Caco-2 (cell line): ENCODE measurements around the gene OTOGL. TPM values are rescaled to one million over a fixed set of nuclear protein-coding genes. Genes with fewer than 3 reads are reported as not detected.

Experiments used
- BruUV-seq: library from RNA; stranded (reverse); fragments of 400-500 nt; replicated peaks from 2 replicates; lab custom pipeline; 2021; lab: Mats Ljungman, UMichigan
- CTCF ChIA-PET: fragments of 300-600 bp; sonication (Branson Sonifier 250); formaldehyde crosslinking; loops from one replicate; lab custom pipeline; 2022; ENCODE audit warnings: antibody characterized with exemption; lab: Charles Lee
- POLR2A ChIA-PET: fragments of 300-600 bp; sonication (Branson Sonifier 250); formaldehyde crosslinking; loops from one replicate; lab custom pipeline; 2022; ENCODE audit warnings: antibody characterized with exemption; lab: Charles Lee
- DNase-seq, 2 experiments: peaks; one replicate each; pipeline versions ENCODE4 v3.0.0 to v3.0.0-alpha.2; 2020 to 2022
- H3K27me3 ChIP-seq: replicated peaks from 2 replicates; pipeline ENCODE4 v1.6.0; 2011; ENCODE audit warnings: low read length; ENCODE audit not compliant: control insufficient read depth, insufficient read depth
- H3K36me3 ChIP-seq: 2 replicates; pipeline ENCODE4 v1.5.1; 2011; ENCODE audit warnings: low read length; ENCODE audit not compliant: control insufficient read depth, insufficient read depth
- H3K4me1 ChIP-seq: fragments of 250-450 bp; sonication (Bioruptor Pico); 2 replicates; pipeline ENCODE4 v1.5.1; 2020; ENCODE audit warnings: mild to moderate bottlenecking
- H3K4me3 ChIP-seq: 2 replicates; pipeline ENCODE4 v1.5.1; 2011; ENCODE audit warnings: low read depth, mild to moderate bottlenecking, control low read depth, low read length
- H3K9me3 ChIP-seq: fragments of 250-450 bp; sonication (Bioruptor Pico); 2 replicates; pipeline ENCODE4 v1.5.1; 2020; ENCODE audit warnings: mild to moderate bottlenecking, moderate library complexity
- H3K27ac Mint-ChIP-seq: one replicate; pipeline ENCODE4 v1.8.0; 2022; ENCODE audit warnings: mixed read lengths; ENCODE audit not compliant: unreplicated experiment
- H3K27me3 Mint-ChIP-seq: one replicate; pipeline ENCODE4 v1.8.0; 2022; ENCODE audit warnings: mixed read lengths; ENCODE audit not compliant: insufficient read depth, unreplicated experiment
- H3K36me3 Mint-ChIP-seq: one replicate; pipeline ENCODE4 v1.8.0; 2022; ENCODE audit warnings: mild to moderate bottlenecking, mixed read lengths; ENCODE audit not compliant: insufficient read depth, unreplicated experiment
- H3K4me1 Mint-ChIP-seq: one replicate; pipeline ENCODE4 v1.8.0; 2022; ENCODE audit warnings: low read depth, mixed read lengths; ENCODE audit not compliant: unreplicated experiment
- H3K4me3 Mint-ChIP-seq: one replicate; pipeline ENCODE4 v1.8.0; 2022; ENCODE audit warnings: mild to moderate bottlenecking, moderate library complexity, mixed read lengths; ENCODE audit not compliant: unreplicated experiment
- H3K9me3 Mint-ChIP-seq: one replicate; pipeline ENCODE4 v1.8.0; 2022; ENCODE audit warnings: mixed read lengths; ENCODE audit not compliant: unreplicated experiment
- CTCF ChIP-seq, 2 experiments: fragments of 200-600 bp in 1 of 2; IDR thresholded peaks; 1 replicate in 1 of 2; 2 replicates in 1 of 2; pipeline versions ENCODE4 v1.5.1 to v1.8.0; 2011 to 2022; ENCODE audit warnings: antibody characterized with exemption in 1 of 2, control low read depth in 1 of 2, inconsistent platforms in 1 of 2, low read depth in 1 of 2, low read length in 1 of 2, mild to moderate bottlenecking in 1 of 2, moderate library complexity in 1 of 2; ENCODE audit not compliant: insufficient read depth in 1 of 2, severe bottlenecking in 1 of 2, unreplicated experiment in 1 of 2
- intact Hi-C: fragments of 100-400 bp; cut with micrococcal nuclease; formaldehyde crosslinking; loops from one replicate; pipeline ENCODE4 v1.10.0; 2022; ENCODE audit not compliant: unreplicated experiment
- total RNA-seq: library from RNA; stranded (reverse); gene quantifications from 2 replicates; pipeline ENCODE4 v1.2.3, GENCODE V29; 2022

OTOGL gene
- total RNA-seq, 1 experiment from 2014 or later: 0.39 TPM

GRCh38 chr12:80195737-80196136 lies 96.4 kb downstream of the OTOGL start:
- H3K4me1 ChIP-seq: no peaks in the 10 kb centered on the region

GRCh38 chr12:80196419-80196818 lies 97.1 kb downstream of the OTOGL start:
- no TSS peak for BruUV-seq
- Histone ChIP-seq H3K27me3 (no peaks in the 10 kb centered on the region), H3K4me3 (no peak overlapping the region), H3K9me3 (no peaks in the 10 kb centered on the region), H3K36me3 (no peaks in the 10 kb centered on the region), H3K4me1 (no peaks in the 10 kb centered on the region)
- H3K36me3 Mint-ChIP-seq: no peaks in the 10 kb centered on the region
- no peaks in the 10 kb centered on the region for H3K4me1 Mint-ChIP-seq
- H3K27ac Mint-ChIP-seq: peak overlapping the region; percentile 21
- no peak for TF ChIP-seq CTCF (IDR thresholded peaks at IDR 0.05; ENCODE audit: insufficient read depth in 1 of 2, low read depth in 1 of 2, low read length in 1 of 2, severe bottlenecking in 1 of 2, unreplicated experiment in 1 of 2)
- H3K27me3 Mint-ChIP-seq: peaks cover 3% of the 10 kb centered on the region
- peak in 1 of 2 experiments; percentile 47 for DNase-seq
- intact Hi-C loops: loop anchor here (5.0 to 10.0 kb wide), 2 partner anchors 408 to 571 kb away; no protein-coding TSS in a partner anchor
- no peak overlapping the region for H3K4me3 Mint-ChIP-seq
- no peaks in the 10 kb centered on the region for H3K9me3 Mint-ChIP-seq
- POLR2A ChIA-PET: no interaction called here
- CTCF ChIA-PET: interaction anchor here (1.9 kb wide), 1 partner anchor 23 kb away, joined by 19 read pairs; no protein-coding TSS in a partner anchor

More at GRCh38 chr12:80195737-80196136, 96.4 kb downstream of the OTOGL start:
- no peak for DNase-seq
- H3K9me3 Mint-ChIP-seq: no peaks in the 10 kb centered on the region
- BruUV-seq: no TSS peak
- H3K27me3 ChIP-seq: no peaks in the 10 kb centered on the region
- H3K27me3 Mint-ChIP-seq: peaks cover 3% of the 10 kb centered on the region
- ChIA-PET POLR2A (interaction anchor here (1.0 kb wide), 1 partner anchor 74 kb away, joined by 3 read pairs; no protein-coding TSS in a partner anchor), CTCF (interaction anchor here (1.1 to 1.9 kb wide), 4 partner anchors 24 to 78 kb away, joined by 4 to 62 read pairs (median 12); no protein-coding TSS in a partner anchor)
- no peaks in the 10 kb centered on the region for H3K36me3 ChIP-seq
- no peak for TF ChIP-seq CTCF (IDR thresholded peaks at IDR 0.05; ENCODE audit: insufficient read depth in 1 of 2, low read depth in 1 of 2, low read length in 1 of 2, severe bottlenecking in 1 of 2, unreplicated experiment in 1 of 2)
- H3K9me3 ChIP-seq: no peaks in the 10 kb centered on the region
- intact Hi-C loops: loop anchor here (1.0 to 10.0 kb wide), 4 partner anchors 24 to 572 kb away; no protein-coding TSS in a partner anchor
- H3K36me3 Mint-ChIP-seq: no peaks in the 10 kb centered on the region
- no peak overlapping the region for H3K27ac Mint-ChIP-seq
- H3K4me3 Mint-ChIP-seq: no peak overlapping the region
- H3K4me3 ChIP-seq: no peak overlapping the region
- H3K4me1 Mint-ChIP-seq: no peaks in the 10 kb centered on the region

GRCh38 chr12:80198782-80199337 lies 99.5 kb downstream of the OTOGL start:
- H3K4me3 ChIP-seq: no peak overlapping the region
- H3K4me1 ChIP-seq: no peaks in the 10 kb centered on the region
- intact Hi-C loops: loop anchor here (5.0 to 10.0 kb wide), 2 partner anchors 406 to 568 kb away; no protein-coding TSS in a partner anchor
- BruUV-seq: no TSS peak
- ChIA-PET CTCF (interaction anchor here (2.9 kb wide), 1 partner anchor 71 kb away, joined by 25 read pairs; no protein-coding TSS in a partner anchor), POLR2A (no interaction called here)
- Mint-ChIP-seq H3K27me3 (peaks cover 3% of the 10 kb centered on the region), H3K9me3 (no peaks in the 10 kb centered on the region), H3K4me1 (peaks cover 3% of the 10 kb centered on the region), H3K36me3 (no peaks in the 10 kb centered on the region), H3K4me3 (no peak overlapping the region), H3K27ac (no peak overlapping the region)
- H3K9me3 ChIP-seq: no peaks in the 10 kb centered on the region
- no peak for TF ChIP-seq CTCF (IDR thresholded peaks at IDR 0.05; ENCODE audit: insufficient read depth in 1 of 2, low read depth in 1 of 2, low read length in 1 of 2, severe bottlenecking in 1 of 2, unreplicated experiment in 1 of 2)
- DNase-seq: no peak
- H3K27me3 ChIP-seq: no peaks in the 10 kb centered on the region
- H3K36me3 ChIP-seq: no peaks in the 10 kb centered on the region
